ENCODE measurements around the gene IMPDH2.

The IMPDH2 gene

GRCh38 chr3:49005998-49006397, 23.2 kb downstream of the IMPDH2 start:
- Histone ChIP-seq H3K27ac (ENCODE audit: low read length) (peak overlapping the region; percentile 97), H3K36me3 (ENCODE audit: control insufficient read depth in 2 of 2, insufficient read depth in 2 of 2, low read length in 2 of 2) (peaks cover 0 to 7% of the 10 kb centered on the region in 2 donors), H3K9ac (ENCODE audit: low read length in 2 of 2) (peak overlapping the region; percentile 91 to 94), H3K4me3 (ENCODE audit: low read length in 2 of 2) (peak overlapping the region in 1 of 2 donors; percentile 95), H3K27me3 (ENCODE audit: control insufficient read depth in 1 of 2, insufficient read depth in 2 of 2, low read length in 2 of 2) (no peaks in the 10 kb centered on the region), H3K4me1 (ENCODE audit: control insufficient read depth, insufficient read depth, low read length) (peaks cover 18% of the 10 kb centered on the region), H3K9me3 (ENCODE audit: control insufficient read depth in 2 of 2, low read length in 2 of 2) (no peaks in the 10 kb centered on the region)

- no peak overlapping the region for H3K27ac ChIP-seq (ENCODE audit: low read length)
- no peak overlapping the region for H3K9ac ChIP-seq (ENCODE audit: low read length in 2 of 2)
- no peak overlapping the region for H3K4me3 ChIP-seq (ENCODE audit: low read length in 2 of 2)
Measured at GRCh38 chr3:49005303-49005680, 23.9 kb downstream of the IMPDH2 start.

GRCh38 chr3:49004352-49005302, 24.6 kb downstream of the IMPDH2 start:
- H3K27me3 ChIP-seq (ENCODE audit: control insufficient read depth in 1 of 2, insufficient read depth in 2 of 2, low read length in 2 of 2) = no peaks in the 10 kb centered on the region
- no peak overlapping the region for H3K4me3 ChIP-seq (ENCODE audit: low read length in 2 of 2)
- no peaks in the 10 kb centered on the region for H3K9me3 ChIP-seq (ENCODE audit: control insufficient read depth in 2 of 2, low read length in 2 of 2)
- H3K9ac ChIP-seq (ENCODE audit: low read length in 2 of 2) = no peak overlapping the region
- H3K27ac ChIP-seq (ENCODE audit: low read length) = no peak overlapping the region
- H3K36me3 ChIP-seq (ENCODE audit: control insufficient read depth in 2 of 2, insufficient read depth in 2 of 2, low read length in 2 of 2) = peaks cover 0 to 9% of the 10 kb centered on the region in 2 donors
- H3K4me1 ChIP-seq (ENCODE audit: control insufficient read depth, insufficient read depth, low read length) = peaks cover 18% of the 10 kb centered on the region

More at GRCh38 chr3:49005303-49005680, 23.9 kb downstream of the IMPDH2 start:
- no peaks in the 10 kb centered on the region for H3K27me3 ChIP-seq (ENCODE audit: control insufficient read depth in 1 of 2, insufficient read depth in 2 of 2, low read length in 2 of 2)
- peaks cover 18% of the 10 kb centered on the region for H3K4me1 ChIP-seq (ENCODE audit: control insufficient read depth, insufficient read depth, low read length)
- H3K9me3 ChIP-seq (ENCODE audit: control insufficient read depth in 2 of 2, low read length in 2 of 2) = no peaks in the 10 kb centered on the region
- peaks cover 0 to 7% of the 10 kb centered on the region in 2 donors for H3K36me3 ChIP-seq (ENCODE audit: control insufficient read depth in 2 of 2, insufficient read depth in 2 of 2, low read length in 2 of 2)

GRCh38 chr3:49001155-49001554, 28.0 kb downstream of the IMPDH2 start:
- H3K27me3 ChIP-seq (ENCODE audit: control insufficient read depth in 1 of 2, insufficient read depth in 2 of 2, low read length in 2 of 2) = no peaks in the 10 kb centered on the region
- no peaks in the 10 kb centered on the region for H3K9me3 ChIP-seq (ENCODE audit: control insufficient read depth in 2 of 2, low read length in 2 of 2)
- peaks cover 3 to 12% of the 10 kb centered on the region in 2 donors for H3K36me3 ChIP-seq (ENCODE audit: control insufficient read depth in 2 of 2, insufficient read depth in 2 of 2, low read length in 2 of 2)
- no peak overlapping the region for H3K4me3 ChIP-seq (ENCODE audit: low read length in 2 of 2)
- H3K4me1 ChIP-seq (ENCODE audit: control insufficient read depth, insufficient read depth, low read length) = peaks cover 3% of the 10 kb centered on the region
- no peak overlapping the region for H3K27ac ChIP-seq (ENCODE audit: low read length)
- no peak overlapping the region for H3K9ac ChIP-seq (ENCODE audit: low read length in 2 of 2)

- no peaks in the 10 kb centered on the region for H3K9me3 ChIP-seq (ENCODE audit: control insufficient read depth in 2 of 2, low read length in 2 of 2)
- no peak overlapping the region for H3K9ac ChIP-seq (ENCODE audit: low read length in 2 of 2)
- peaks cover 9 to 13% of the 10 kb centered on the region in 2 donors for H3K36me3 ChIP-seq (ENCODE audit: control insufficient read depth in 2 of 2, insufficient read depth in 2 of 2, low read length in 2 of 2)
- H3K4me1 ChIP-seq (ENCODE audit: control insufficient read depth, insufficient read depth, low read length) = no peaks in the 10 kb centered on the region
- no peak overlapping the region for H3K4me3 ChIP-seq (ENCODE audit: low read length in 2 of 2)
- H3K27me3 ChIP-seq (ENCODE audit: control insufficient read depth in 1 of 2, insufficient read depth in 2 of 2, low read length in 2 of 2) = no peaks in the 10 kb centered on the region
- no peak overlapping the region for H3K27ac ChIP-seq (ENCODE audit: low read length)
Measured at GRCh38 chr3:48999085-48999858, 29.9 kb downstream of the IMPDH2 start.

GRCh38 chr3:48997714-48998637, 31.2 kb downstream of the IMPDH2 start:
- H3K9ac ChIP-seq (ENCODE audit: low read length in 2 of 2) = no peak overlapping the region
- no peak overlapping the region for H3K4me3 ChIP-seq (ENCODE audit: low read length in 2 of 2)
- H3K9me3 ChIP-seq (ENCODE audit: control insufficient read depth in 2 of 2, low read length in 2 of 2) = no peaks in the 10 kb centered on the region
- no peak overlapping the region for H3K27ac ChIP-seq (ENCODE audit: low read length)
- H3K27me3 ChIP-seq (ENCODE audit: control insufficient read depth in 1 of 2, insufficient read depth in 2 of 2, low read length in 2 of 2) = no peaks in the 10 kb centered on the region
- H3K4me1 ChIP-seq (ENCODE audit: control insufficient read depth, insufficient read depth, low read length) = no peaks in the 10 kb centered on the region
- peaks cover 10 to 12% of the 10 kb centered on the region in 2 donors for H3K36me3 ChIP-seq (ENCODE audit: control insufficient read depth in 2 of 2, insufficient read depth in 2 of 2, low read length in 2 of 2)

GRCh38 chr3:48997102-48997635, 32.0 kb downstream of the IMPDH2 start:
- H3K9ac ChIP-seq (ENCODE audit: low read length in 2 of 2) = no peak overlapping the region
- no peaks in the 10 kb centered on the region for H3K9me3 ChIP-seq (ENCODE audit: control insufficient read depth in 2 of 2, low read length in 2 of 2)
- peaks cover 10 to 12% of the 10 kb centered on the region in 2 donors for H3K36me3 ChIP-seq (ENCODE audit: control insufficient read depth in 2 of 2, insufficient read depth in 2 of 2, low read length in 2 of 2)
- H3K27me3 ChIP-seq (ENCODE audit: control insufficient read depth in 1 of 2, insufficient read depth in 2 of 2, low read length in 2 of 2) = no peaks in the 10 kb centered on the region
- no peak overlapping the region for H3K27ac ChIP-seq (ENCODE audit: low read length)
- no peaks in the 10 kb centered on the region for H3K4me1 ChIP-seq (ENCODE audit: control insufficient read depth, insufficient read depth, low read length)
- H3K4me3 ChIP-seq (ENCODE audit: low read length in 2 of 2) = no peak overlapping the region

- H3K27me3 ChIP-seq (ENCODE audit: control insufficient read depth in 1 of 2, insufficient read depth in 2 of 2, low read length in 2 of 2) = no peaks in the 10 kb centered on the region
- no peaks in the 10 kb centered on the region for H3K9me3 ChIP-seq (ENCODE audit: control insufficient read depth in 2 of 2, low read length in 2 of 2)
- H3K4me1 ChIP-seq (ENCODE audit: control insufficient read depth, insufficient read depth, low read length) = peaks cover 4% of the 10 kb centered on the region
- no peak overlapping the region for H3K9ac ChIP-seq (ENCODE audit: low read length in 2 of 2)
- H3K36me3 ChIP-seq (ENCODE audit: control insufficient read depth in 2 of 2, insufficient read depth in 2 of 2, low read length in 2 of 2) = peaks cover 10 to 12% of the 10 kb centered on the region in 2 donors
- no peak overlapping the region for H3K4me3 ChIP-seq (ENCODE audit: low read length in 2 of 2)
- H3K27ac ChIP-seq (ENCODE audit: low read length) = no peak overlapping the region
Measured at GRCh38 chr3:48996640-48997039, 32.6 kb downstream of the IMPDH2 start.

- H3K36me3 ChIP-seq (ENCODE audit: control insufficient read depth in 2 of 2, insufficient read depth in 2 of 2, low read length in 2 of 2) = peaks cover 8 to 12% of the 10 kb centered on the region in 2 donors
- H3K4me1 ChIP-seq (ENCODE audit: control insufficient read depth, insufficient read depth, low read length) = peaks cover 27% of the 10 kb centered on the region
- no peaks in the 10 kb centered on the region for H3K9me3 ChIP-seq (ENCODE audit: control insufficient read depth in 2 of 2, low read length in 2 of 2)
- no peak overlapping the region for H3K4me3 ChIP-seq (ENCODE audit: low read length in 2 of 2)
- H3K27me3 ChIP-seq (ENCODE audit: control insufficient read depth in 1 of 2, insufficient read depth in 2 of 2, low read length in 2 of 2) = no peaks in the 10 kb centered on the region
- no peak overlapping the region for H3K27ac ChIP-seq (ENCODE audit: low read length)
- H3K9ac ChIP-seq (ENCODE audit: low read length in 2 of 2) = no peak overlapping the region
Measured at GRCh38 chr3:48993834-48994233, 35.4 kb downstream of the IMPDH2 start.
